GM12891 (cell line): ENCODE results near the gene WDR90.

Experiments
- POLR2A ChIP-seq: IDR thresholded peaks from 2 replicates; pipeline ENCODE4 v1.6.1; 2011; ENCODE audit warnings: low read depth, low read length, control low read depth
- POLR2AphosphoS5 ChIP-seq: IDR thresholded peaks from 2 replicates; pipeline ENCODE4 v1.6.1; 2011; ENCODE audit warnings: low read depth, low read length, control low read depth

DNA sequence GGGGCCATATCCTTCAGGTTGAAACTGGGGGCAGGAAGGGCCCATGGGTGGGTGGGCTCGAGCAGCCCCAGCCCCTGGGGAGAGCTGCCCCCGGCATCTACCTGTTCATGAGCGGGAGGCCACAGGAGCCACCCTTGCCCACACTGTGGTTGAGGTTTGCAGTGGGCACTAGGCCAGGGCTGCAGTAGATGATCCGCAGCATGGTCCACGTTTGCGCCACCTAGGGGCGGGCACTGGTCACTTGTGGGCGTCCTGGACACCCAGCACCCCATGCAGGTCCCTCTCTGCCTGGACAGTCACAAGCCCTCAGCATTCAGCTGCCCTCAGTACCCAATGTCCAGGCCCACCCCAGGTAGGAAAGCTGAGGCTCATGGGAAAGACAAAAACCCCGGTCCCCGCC, 36.8 kb downstream of the WDR90 start:
- TF ChIP-seq POLR2A: no peak
- TF ChIP-seq POLR2AphosphoS5: no peak
